ENCODE measurements around the gene VWA3A. TPM values are rescaled to one million over a fixed set of nuclear protein-coding genes. Genes with fewer than 3 reads are reported as not detected.

VWA3A gene
- total and polyA plus RNA-seq, 2 of the 8 experiments (the other 6 are each of a cell fraction or from before 2014, with no cell fraction given), result 0.05 TPM; not detected in 1

DNA sequence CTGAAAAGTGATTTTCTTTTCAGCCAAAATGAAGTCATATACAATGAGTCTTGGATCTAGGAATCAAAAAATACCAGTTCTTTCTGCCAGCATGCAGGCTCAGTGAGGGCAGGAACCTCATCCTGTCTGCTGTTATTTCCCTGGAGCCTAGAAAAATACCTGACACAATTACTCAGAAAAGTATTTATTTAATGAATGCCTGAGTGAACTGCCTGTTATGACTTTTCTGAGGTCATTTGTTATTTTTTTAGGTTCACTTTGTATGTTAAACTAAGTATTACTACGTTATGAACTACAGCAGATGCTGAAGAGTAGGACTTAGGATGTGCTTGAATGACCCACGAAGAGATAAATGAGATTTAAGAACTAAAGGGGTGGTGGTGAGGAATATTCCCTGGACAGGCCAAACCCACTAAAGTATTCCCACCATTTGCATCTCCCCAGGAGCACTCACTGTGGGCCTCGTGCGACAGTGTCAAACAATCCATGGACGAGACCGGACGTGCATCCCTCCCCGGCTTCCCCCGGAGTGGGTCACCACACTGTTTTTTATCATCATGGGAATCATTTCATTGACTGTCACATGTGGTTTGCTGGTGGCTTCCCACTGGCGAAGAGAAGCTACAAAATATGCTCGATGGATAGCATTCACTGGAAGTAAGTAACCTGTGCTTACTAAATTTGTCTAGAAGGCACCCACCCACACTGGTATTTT is 17.1 kb upstream of the VWA3A start (continued):
- TF ChIP-seq CHD7 (IDR thresholded peaks at IDR 0.05; ENCODE audit: insufficient replicate concordance, low read length), result no peak
- no peak for TF ChIP-seq CBX5 (IDR thresholded peaks at IDR 0.05; ENCODE audit: low read depth, low read length)
- no peak for TF ChIP-seq SP4 (IDR thresholded peaks at IDR 0.05; ENCODE audit: low read length)
- no peak for TF ChIP-seq CREB1 (IDR thresholded peaks at IDR 0.05)

Data from H1 (cell line).